Measurements from ENCODE around the gene VAC14.

DNA sequence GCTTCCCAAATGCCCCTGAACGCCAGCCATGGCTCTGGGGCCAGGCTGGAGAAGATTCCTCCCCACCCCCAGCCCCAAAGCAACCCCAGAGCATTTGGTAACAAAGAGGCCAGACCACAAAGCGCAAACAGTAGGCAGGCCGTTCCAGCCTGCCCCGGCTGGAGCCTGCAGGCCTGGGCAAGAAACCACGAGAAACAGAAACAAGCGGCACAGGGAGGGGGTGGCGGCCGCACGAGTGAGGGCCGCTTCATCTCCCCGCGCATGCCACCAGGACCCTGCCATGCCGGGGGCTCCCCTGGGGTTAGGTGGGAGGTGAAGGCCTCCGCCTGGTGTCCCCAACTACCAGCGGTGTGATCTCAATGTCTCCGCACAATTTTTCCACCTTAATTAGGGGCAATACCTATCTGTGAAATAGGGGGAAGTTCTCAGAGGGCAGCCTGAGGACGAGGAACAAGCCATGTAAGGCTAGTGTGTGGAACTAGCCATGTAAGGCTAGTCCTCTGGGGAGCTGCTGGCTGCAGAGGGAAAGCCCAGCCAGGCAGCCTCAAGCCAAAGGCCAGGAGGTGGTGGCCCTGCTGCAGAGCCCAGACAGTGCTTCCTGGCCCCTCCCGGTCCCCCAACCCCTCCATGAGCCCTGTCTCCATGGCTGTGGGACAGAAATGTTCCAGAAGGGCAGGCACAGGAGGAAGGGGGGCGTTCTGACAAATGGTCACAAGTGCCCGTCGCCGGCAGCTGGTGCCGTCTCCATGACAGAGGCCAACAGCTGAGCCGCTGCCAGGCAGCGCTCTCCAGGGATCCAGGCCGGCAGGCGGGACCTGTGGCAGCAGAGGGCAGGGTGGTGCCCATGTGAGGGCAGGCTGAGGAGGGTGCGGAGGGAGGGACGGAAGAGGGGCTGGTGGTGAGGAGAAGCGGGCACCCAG lies 100.6 kb downstream of the VAC14 start:
- TF ChIP-seq EZH2 (IDR thresholded peaks at IDR 0.05; ENCODE audit: low read length, unreplicated experiment) = no peak
- TF ChIP-seq, protein P1, sequence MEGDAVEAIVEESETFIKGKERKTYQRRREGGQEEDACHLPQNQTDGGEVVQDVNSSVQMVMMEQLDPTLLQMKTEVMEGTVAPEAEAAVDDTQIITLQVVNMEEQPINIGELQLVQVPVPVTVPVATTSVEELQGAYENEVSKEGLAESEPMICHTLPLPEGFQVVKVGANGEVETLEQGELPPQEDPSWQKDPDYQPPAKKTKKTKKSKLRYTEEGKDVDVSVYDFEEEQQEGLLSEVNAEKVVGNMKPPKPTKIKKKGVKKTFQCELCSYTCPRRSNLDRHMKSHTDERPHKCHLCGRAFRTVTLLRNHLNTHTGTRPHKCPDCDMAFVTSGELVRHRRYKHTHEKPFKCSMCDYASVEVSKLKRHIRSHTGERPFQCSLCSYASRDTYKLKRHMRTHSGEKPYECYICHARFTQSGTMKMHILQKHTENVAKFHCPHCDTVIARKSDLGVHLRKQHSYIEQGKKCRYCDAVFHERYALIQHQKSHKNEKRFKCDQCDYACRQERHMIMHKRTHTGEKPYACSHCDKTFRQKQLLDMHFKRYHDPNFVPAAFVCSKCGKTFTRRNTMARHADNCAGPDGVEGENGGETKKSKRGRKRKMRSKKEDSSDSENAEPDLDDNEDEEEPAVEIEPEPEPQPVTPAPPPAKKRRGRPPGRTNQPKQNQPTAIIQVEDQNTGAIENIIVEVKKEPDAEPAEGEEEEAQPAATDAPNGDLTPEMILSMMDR (conservative IDR thresholded peaks at IDR 0.05; ENCODE audit: low read depth, low read length) = no peak
